Calu3 (cell line): ENCODE results near the gene ZNF689. TPM values are rescaled to one million over a fixed set of nuclear protein-coding genes. Genes with fewer than 3 reads are reported as not detected.

Source experiments
- BruUV-seq: library from RNA; stranded (reverse); fragments of 400-500 nt; replicated peaks from 2 replicates; lab custom pipeline; 2021; lab: Mats Ljungman, UMichigan
- CTCF ChIA-PET: fragments of 300-600 bp; sonication (Branson Sonifier 250); formaldehyde crosslinking; loops from one replicate; lab custom pipeline; 2022; ENCODE audit warnings: antibody characterized with exemption; lab: Charles Lee
- DNase-seq: peaks from one replicate; pipeline ENCODE4 v3.0.0; 2022
- H3K27ac Mint-ChIP-seq: one replicate; pipeline ENCODE4 v1.8.0; 2022; ENCODE audit warnings: mixed read lengths; ENCODE audit not compliant: unreplicated experiment
- H3K27me3 Mint-ChIP-seq: one replicate; pipeline ENCODE4 v1.8.0; 2022; ENCODE audit warnings: mixed read lengths; ENCODE audit not compliant: unreplicated experiment
- H3K36me3 Mint-ChIP-seq: one replicate; pipeline ENCODE4 v1.8.0; 2022; ENCODE audit warnings: mild to moderate bottlenecking, moderate library complexity, mixed read lengths; ENCODE audit not compliant: insufficient read depth, unreplicated experiment
- H3K4me1 Mint-ChIP-seq: one replicate; pipeline ENCODE4 v1.8.0; 2022; ENCODE audit warnings: mild to moderate bottlenecking, low read depth, mixed read lengths; ENCODE audit not compliant: unreplicated experiment
- H3K4me3 Mint-ChIP-seq: one replicate; pipeline ENCODE4 v1.8.0; 2022; ENCODE audit warnings: mild to moderate bottlenecking, low read depth, moderate library complexity, mixed read lengths; ENCODE audit not compliant: unreplicated experiment
- H3K9me3 Mint-ChIP-seq: one replicate; pipeline ENCODE4 v1.8.0; 2022; ENCODE audit warnings: low read depth, mixed read lengths; ENCODE audit not compliant: unreplicated experiment
- intact Hi-C: fragments of 100-400 bp; cut with micrococcal nuclease; formaldehyde crosslinking; loops from one replicate; pipeline ENCODE4 v1.10.0; 2022; ENCODE audit not compliant: unreplicated experiment
- total RNA-seq: library from RNA; stranded (reverse); gene quantifications from 2 replicates; pipeline ENCODE4 v1.2.3, GENCODE V29; 2022
- TF ChIP-seq, protein P1 (sequence below): fragments of 200-600 bp; IDR thresholded peaks from one replicate; pipeline ENCODE4 v1.8.0; 2022; ENCODE audit warnings: antibody characterized with exemption; ENCODE audit not compliant: unreplicated experiment

ZNF689 gene
- total RNA-seq, 1 experiment from 2014 or later: 10.4 TPM

DNA sequence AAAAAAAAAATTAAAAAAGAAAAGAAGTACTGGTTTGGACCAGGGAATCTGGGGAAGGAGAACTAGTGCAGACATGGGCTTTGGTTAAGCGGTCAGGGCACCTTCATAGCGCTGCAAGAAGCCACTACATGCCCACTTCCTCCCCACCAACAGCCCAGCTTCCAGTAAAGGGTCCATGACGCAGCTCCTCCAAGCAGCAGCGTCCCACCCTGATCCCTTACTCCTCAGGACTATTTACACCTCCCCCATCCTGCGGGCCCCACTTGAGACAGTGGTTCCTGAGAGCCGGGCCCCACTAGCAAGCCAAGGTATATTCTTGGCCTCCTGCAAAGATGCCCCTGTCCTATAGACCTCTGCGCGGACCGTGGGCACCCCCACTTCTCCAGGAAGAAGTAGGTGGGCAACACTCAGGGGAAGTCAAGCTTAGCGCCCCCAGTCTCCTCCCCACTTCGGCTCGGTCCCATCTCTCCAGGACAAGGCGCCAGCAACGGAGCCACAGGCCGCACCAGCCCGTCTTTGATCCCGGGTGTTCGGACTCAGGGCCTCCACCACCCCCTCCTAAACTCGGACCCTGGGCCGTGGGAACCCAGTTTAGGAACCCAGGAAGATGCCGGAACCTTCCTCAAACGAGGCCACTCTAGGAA, 39.7 kb upstream of the ZNF689 start:
- Mint-ChIP-seq H3K27me3 (no peaks in the 10 kb centered on the region), H3K36me3 (peaks cover 33% of the 10 kb centered on the region), H3K4me3 (peak overlapping the region; percentile 96), H3K9me3 (no peaks in the 10 kb centered on the region), H3K4me1 (peaks cover 12% of the 10 kb centered on the region), H3K27ac (peak overlapping the region; percentile 94)
- TF ChIP-seq, protein P1, sequence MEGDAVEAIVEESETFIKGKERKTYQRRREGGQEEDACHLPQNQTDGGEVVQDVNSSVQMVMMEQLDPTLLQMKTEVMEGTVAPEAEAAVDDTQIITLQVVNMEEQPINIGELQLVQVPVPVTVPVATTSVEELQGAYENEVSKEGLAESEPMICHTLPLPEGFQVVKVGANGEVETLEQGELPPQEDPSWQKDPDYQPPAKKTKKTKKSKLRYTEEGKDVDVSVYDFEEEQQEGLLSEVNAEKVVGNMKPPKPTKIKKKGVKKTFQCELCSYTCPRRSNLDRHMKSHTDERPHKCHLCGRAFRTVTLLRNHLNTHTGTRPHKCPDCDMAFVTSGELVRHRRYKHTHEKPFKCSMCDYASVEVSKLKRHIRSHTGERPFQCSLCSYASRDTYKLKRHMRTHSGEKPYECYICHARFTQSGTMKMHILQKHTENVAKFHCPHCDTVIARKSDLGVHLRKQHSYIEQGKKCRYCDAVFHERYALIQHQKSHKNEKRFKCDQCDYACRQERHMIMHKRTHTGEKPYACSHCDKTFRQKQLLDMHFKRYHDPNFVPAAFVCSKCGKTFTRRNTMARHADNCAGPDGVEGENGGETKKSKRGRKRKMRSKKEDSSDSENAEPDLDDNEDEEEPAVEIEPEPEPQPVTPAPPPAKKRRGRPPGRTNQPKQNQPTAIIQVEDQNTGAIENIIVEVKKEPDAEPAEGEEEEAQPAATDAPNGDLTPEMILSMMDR: no peak
- BruUV-seq: no TSS peak
- intact Hi-C loops: no loop called here
- CTCF ChIA-PET: interaction anchor here (0.6 to 1.7 kb wide), 13 partner anchors 8 to 860 kb away, joined by 3 to 8 read pairs (median 4); partner anchors contain the start of genes DCTPP1, ZNF48 and ZNF689
- DNase-seq: no peak

DNA sequence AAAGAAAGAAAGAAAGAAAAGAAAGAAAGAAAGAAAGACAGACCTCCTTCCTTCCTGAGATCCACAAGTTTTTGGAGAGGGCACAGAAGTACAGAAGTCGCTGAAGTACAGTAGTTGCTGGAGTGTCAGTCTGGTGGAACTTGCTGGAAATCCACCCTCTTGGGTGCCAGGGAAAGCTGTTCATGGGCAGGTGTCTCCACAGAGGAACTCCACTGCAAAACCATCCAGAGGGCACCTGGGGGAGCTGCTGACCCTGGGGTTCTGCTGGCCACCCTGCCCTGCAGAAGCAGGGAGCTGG, 37.0 kb upstream of the ZNF689 start:
- Mint-ChIP-seq H3K36me3 (peaks cover 24% of the 10 kb centered on the region), H3K27ac (no peak overlapping the region), H3K9me3 (no peaks in the 10 kb centered on the region), H3K4me3 (no peak overlapping the region), H3K4me1 (peaks cover 6% of the 10 kb centered on the region), H3K27me3 (no peaks in the 10 kb centered on the region)
- CTCF ChIA-PET: interaction anchor here (0.6 kb wide), 1 partner anchor 18 kb away, joined by 4 read pairs; no protein-coding TSS in a partner anchor
- no TSS peak for BruUV-seq
- intact Hi-C loops: no loop called here
- DNase-seq: no peak
- TF ChIP-seq, protein P1: no peak

DNA sequence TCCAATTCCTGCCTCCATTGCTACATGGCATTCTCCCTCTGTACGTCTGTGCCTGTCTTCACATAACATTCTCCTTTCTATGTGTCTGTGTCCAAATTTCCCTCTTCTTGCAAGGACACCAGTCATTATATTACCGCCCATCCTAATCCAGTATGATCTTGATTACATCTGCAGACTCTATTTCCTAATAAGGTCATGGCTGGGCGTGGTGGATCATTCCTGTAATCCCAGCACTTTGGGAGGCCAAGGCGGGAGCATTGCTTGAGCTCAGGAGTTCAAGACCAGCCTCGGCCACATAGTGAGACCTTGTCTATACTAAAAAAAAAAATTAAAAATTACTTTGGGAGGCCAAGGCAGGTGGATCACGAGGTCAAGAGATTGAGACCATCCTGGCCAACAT, 35.5 kb upstream of the ZNF689 start:
- DNase-seq: no peak
- TF ChIP-seq, protein P1: no peak
- Mint-ChIP-seq H3K9me3 (no peaks in the 10 kb centered on the region), H3K27ac (no peak overlapping the region), H3K4me1 (no peaks in the 10 kb centered on the region), H3K27me3 (no peaks in the 10 kb centered on the region), H3K36me3 (peaks cover 9% of the 10 kb centered on the region), H3K4me3 (no peak overlapping the region)
- CTCF ChIA-PET: interaction anchor here (0.6 to 1.6 kb wide), 3 partner anchors 12 to 207 kb away, joined by 3 to 5 read pairs (median 3); no protein-coding TSS in a partner anchor
- intact Hi-C loops: no loop called here
- no TSS peak for BruUV-seq

DNA sequence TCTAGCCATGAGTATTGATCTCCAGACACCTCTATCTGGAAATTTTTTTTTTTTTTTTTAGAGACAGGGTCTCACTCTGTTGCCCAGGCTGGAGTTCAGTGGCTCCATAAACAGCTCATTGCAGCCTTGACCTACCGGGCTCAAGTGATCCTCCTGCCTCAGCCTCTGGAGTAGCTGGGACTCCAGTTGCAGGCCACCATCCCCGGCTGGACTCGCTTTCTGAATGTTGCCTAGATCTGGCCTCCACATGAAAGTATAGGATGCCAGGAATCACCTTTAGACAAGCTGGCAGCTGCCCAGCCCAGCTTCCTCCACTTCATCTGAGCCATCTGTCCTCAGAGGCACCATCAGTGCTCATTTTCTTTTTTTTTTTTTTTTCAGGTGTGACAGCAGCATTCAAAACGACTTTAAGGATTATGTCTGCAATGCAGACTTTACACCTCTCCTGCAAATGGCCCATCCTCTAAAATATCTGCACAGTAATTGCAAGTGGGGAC, 34.2 kb upstream of the ZNF689 start:
- TF ChIP-seq, protein P1: no peak
- no peaks in the 10 kb centered on the region for H3K27me3 Mint-ChIP-seq
- no peaks in the 10 kb centered on the region for H3K36me3 Mint-ChIP-seq
- DNase-seq: no peak
- H3K4me1 Mint-ChIP-seq: no peaks in the 10 kb centered on the region
- CTCF ChIA-PET: interaction anchor here (0.6 to 1.6 kb wide), 2 partner anchors 11 to 123 kb away, joined by 3 to 5 read pairs; no protein-coding TSS in a partner anchor
- H3K27ac Mint-ChIP-seq: no peak overlapping the region
- BruUV-seq: no TSS peak
- intact Hi-C loops: no loop called here
- H3K4me3 Mint-ChIP-seq: no peak overlapping the region
- no peaks in the 10 kb centered on the region for H3K9me3 Mint-ChIP-seq
